Measurements from ENCODE around the gene CEP63.

The CEP63 gene

GRCh38 chr3:134477938-134478337 is 7.9 kb upstream of the CEP63 start:
- TF ChIP-seq GATA1 (IDR thresholded peaks at IDR 0.05; ENCODE audit: low read depth, low read length) (no peak), POLR2A (IDR thresholded peaks at IDR 0.05; ENCODE audit: low read length) (no peak)
- no peak for DNase-seq

- TF ChIP-seq POLR2A (IDR thresholded peaks at IDR 0.05; ENCODE audit: low read length) (no peak), GATA1 (IDR thresholded peaks at IDR 0.05; ENCODE audit: low read depth, low read length) (no peak)
- DNase-seq, result no peak
Observed at GRCh38 chr3:134480546-134480945, 5.3 kb upstream of the CEP63 start.

GRCh38 chr3:134481166-134481565 is 4.7 kb upstream of the CEP63 start:
- no peak for DNase-seq
- no peak for TF ChIP-seq GATA1 (IDR thresholded peaks at IDR 0.05; ENCODE audit: low read depth, low read length)
- no peak for TF ChIP-seq POLR2A (IDR thresholded peaks at IDR 0.05; ENCODE audit: low read length)

- no peak for DNase-seq
- no peak for TF ChIP-seq POLR2A (IDR thresholded peaks at IDR 0.05; ENCODE audit: low read length)
- TF ChIP-seq GATA1 (IDR thresholded peaks at IDR 0.05; ENCODE audit: low read depth, low read length), result no peak
Observed at GRCh38 chr3:134482622-134483021, 3.2 kb upstream of the CEP63 start.

- TF ChIP-seq GATA1 (IDR thresholded peaks at IDR 0.05; ENCODE audit: low read depth, low read length) (no peak), POLR2A (IDR thresholded peaks at IDR 0.05; ENCODE audit: low read length) (no peak)
- no peak for DNase-seq
Observed at GRCh38 chr3:134483195-134483900, 2.5 kb upstream of the CEP63 start.

- no peak for TF ChIP-seq GATA1 (IDR thresholded peaks at IDR 0.05; ENCODE audit: low read depth, low read length)
- TF ChIP-seq POLR2A (IDR thresholded peaks at IDR 0.05; ENCODE audit: low read length), result no peak
- DNase-seq, result peak; percentile 64 to 75
Observed at GRCh38 chr3:134485075-134485717, 661 bp upstream of the CEP63 start.

GRCh38 chr3:134486577-134487041 is 752 bp downstream of the CEP63 start:
- peak; percentile 71 to 76 for DNase-seq
- no peak for TF ChIP-seq POLR2A (IDR thresholded peaks at IDR 0.05; ENCODE audit: low read length)
- TF ChIP-seq GATA1 (IDR thresholded peaks at IDR 0.05; ENCODE audit: low read depth, low read length), result no peak

- no peak for TF ChIP-seq GATA1 (IDR thresholded peaks at IDR 0.05; ENCODE audit: low read depth, low read length)
- DNase-seq, result peak; percentile 46 to 52
Observed at GRCh38 chr3:134487406-134487805, 1.5 kb downstream of the CEP63 start.

- no peak for TF ChIP-seq POLR2A (IDR thresholded peaks at IDR 0.05; ENCODE audit: low read length)
- TF ChIP-seq GATA1 (IDR thresholded peaks at IDR 0.05; ENCODE audit: low read depth, low read length), result no peak
- no peak for DNase-seq
Observed at GRCh38 chr3:134494495-134494894, 8.6 kb downstream of the CEP63 start.

- DNase-seq, result no peak
- TF ChIP-seq POLR2A (IDR thresholded peaks at IDR 0.05; ENCODE audit: low read length), result no peak
- TF ChIP-seq GATA1 (IDR thresholded peaks at IDR 0.05; ENCODE audit: low read depth, low read length), result no peak
Observed at GRCh38 chr3:134495980-134496379, 10.1 kb downstream of the CEP63 start.

GRCh38 chr3:134496471-134497071 is 10.7 kb downstream of the CEP63 start:
- TF ChIP-seq GATA1 (IDR thresholded peaks at IDR 0.05; ENCODE audit: low read depth, low read length) (peak; percentile 66), POLR2A (IDR thresholded peaks at IDR 0.05; ENCODE audit: low read length) (peak; percentile 25)
- peak; percentile 77 to 96 for DNase-seq

GRCh38 chr3:134503266-134503665 is 17.4 kb downstream of the CEP63 start:
- TF ChIP-seq POLR2A (IDR thresholded peaks at IDR 0.05; ENCODE audit: low read length), result no peak
- TF ChIP-seq GATA1 (IDR thresholded peaks at IDR 0.05; ENCODE audit: low read depth, low read length), result no peak
- DNase-seq, result no peak

- DNase-seq, result no peak
- no peak for TF ChIP-seq POLR2A (IDR thresholded peaks at IDR 0.05; ENCODE audit: low read length)
- TF ChIP-seq GATA1 (IDR thresholded peaks at IDR 0.05; ENCODE audit: low read depth, low read length), result no peak
Observed at GRCh38 chr3:134504132-134504531, 18.3 kb downstream of the CEP63 start.

GRCh38 chr3:134505485-134505884 is 19.6 kb downstream of the CEP63 start:
- DNase-seq, result no peak
- TF ChIP-seq POLR2A (IDR thresholded peaks at IDR 0.05; ENCODE audit: low read length), result no peak
- no peak for TF ChIP-seq GATA1 (IDR thresholded peaks at IDR 0.05; ENCODE audit: low read depth, low read length)

All from erythroblast (primary cell).